ENCODE measurements around the gene LRP11.
A peak's percentile ranks its signal among the peaks of the same experiment; 100 is the strongest.
"Not testable (repeated sequence)": the region's sequence is repeated elsewhere in the genome, so short reads cannot be mapped to it uniquely, and the experiment has no call there.

LRP11 gene

DNA sequence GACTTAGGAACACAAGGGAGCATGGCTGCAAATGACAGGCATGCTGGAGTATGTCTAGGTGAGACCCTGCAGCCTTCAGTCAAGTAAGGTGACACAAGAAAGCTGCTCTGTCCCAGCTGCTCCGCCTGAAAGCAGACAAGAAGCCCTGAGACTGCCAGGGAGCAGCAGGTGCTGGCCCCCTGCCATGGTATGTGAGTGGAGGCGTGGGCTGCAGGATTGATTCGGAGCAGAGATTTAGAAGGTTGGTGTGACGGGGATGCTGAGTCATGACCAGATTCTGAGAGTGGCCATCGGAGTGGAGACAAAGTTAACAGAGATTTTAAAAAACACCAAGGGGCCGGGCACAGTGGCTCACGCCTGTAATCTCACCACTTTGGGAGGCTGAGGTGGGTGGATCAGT is 17.8 kb downstream of the LRP11 start:
- peak; percentile 4 for DNase-seq

GRCh38 chr6:149845549-149845948 is 18.6 kb downstream of the LRP11 start:
- DNase-seq, result no peak

DNA sequence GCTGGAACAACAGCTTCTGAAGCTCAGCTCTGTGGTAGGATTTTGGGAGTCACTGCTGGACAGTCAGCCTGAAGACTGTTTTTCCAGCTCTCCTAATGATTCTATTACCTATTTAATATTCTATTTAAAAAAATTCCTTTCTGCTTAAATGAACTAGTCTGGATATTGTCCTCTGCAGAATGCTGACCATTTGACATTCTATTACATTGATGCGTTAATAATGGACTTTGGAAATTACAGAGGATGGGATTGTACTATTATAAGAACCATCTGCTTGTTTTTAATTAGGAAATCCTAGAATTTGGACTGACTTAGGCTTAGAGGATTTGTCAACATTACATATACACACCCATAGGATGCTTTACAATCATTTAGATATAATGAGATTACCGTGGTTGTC is 19.7 kb downstream of the LRP11 start:
- DNase-seq, result no peak

DNA sequence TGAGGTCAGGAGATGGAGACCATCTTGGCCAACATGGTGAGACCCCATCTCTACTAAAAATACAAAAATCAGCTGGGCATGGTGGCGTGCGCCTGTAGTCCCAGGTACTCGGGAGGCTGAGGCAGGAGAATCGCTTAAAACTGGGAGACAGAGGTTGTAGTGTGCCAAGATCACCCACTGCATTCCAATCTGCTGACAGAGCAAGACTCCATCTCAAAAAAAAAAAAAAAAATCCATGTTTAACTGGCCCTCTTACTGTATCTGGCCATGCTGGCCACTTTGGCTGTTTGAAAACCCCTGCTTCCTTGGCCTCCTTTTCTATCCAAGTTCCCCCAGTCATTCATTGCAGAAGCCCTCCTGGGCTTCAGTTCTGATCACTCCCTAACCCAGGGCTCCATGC is 20.1 kb downstream of the LRP11 start:
- DNase-seq, result not testable (repeated sequence)

DNA sequence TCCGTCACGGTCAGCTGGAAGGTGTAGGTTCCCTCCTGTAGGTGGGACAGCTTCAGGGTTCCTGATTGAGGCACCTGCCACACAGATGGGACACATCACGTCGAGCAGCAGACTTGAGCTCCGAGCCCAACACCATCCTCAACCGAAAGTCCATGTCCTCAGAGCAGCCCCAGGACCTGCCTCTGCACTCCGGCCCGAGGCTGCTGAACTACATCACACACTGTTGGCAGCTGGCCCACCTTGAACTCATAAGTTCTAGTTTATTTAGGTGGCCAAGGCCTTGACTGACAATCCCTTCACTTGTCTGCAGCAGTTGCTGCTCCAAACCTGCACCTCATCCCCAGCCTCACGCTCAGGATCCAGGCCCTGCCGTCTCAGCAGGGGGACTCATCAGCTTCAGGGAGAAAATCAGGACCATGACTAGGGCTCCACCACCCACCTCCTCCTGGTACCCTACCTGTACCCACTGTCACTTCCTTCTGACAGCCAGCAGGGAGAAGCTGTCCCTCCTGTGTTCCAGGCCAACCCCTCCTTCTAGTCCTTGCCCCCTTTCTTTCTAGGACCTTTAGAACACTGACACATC is 21.0 kb downstream of the LRP11 start:
- no peak for DNase-seq

DNA sequence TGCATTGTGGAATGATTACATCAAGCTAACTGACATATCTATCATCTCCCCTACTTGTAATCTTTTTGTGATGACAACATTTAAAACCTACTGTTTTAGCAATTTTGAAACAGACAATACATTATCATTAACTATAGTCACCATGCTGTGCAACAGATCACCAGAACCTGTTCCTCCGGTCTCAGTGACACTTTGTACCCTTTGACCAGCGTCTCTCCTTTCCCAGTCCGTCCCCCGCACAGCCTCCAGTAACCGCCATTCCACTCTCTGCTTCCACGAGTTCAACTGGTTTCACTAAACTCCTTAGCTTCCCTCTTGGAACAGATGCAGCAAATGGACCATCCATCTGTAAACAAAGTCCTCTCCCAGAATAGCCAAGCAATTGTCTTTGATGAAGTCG is 21.8 kb downstream of the LRP11 start:
- no peak for DNase-seq

- DNase-seq, result peak; percentile 96
These were observed 23.6 kb downstream of the LRP11 start for GRCh38 chr6:149840345-149841075.

- peak; percentile 34 for DNase-seq
These were observed 29.4 kb downstream of the LRP11 start for GRCh38 chr6:149834513-149835481.

DNA sequence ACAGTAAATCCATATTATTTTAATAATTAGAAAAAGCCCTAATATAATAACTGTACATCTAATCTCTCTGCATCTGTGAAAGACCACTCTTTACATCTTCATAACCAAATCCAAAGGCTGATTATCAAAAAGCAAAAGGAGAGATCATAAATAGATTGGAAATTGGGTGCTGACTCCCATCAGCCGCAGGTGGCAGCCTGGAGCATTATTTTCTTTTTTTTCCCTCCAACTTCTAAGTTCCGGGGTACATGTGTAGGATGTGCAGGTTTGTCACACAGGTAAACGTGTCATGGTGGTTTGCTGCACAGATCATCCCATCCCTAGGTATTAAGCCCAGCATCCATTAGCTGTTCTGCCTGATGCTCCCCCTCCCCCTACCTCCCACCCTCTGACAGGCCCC is 30.5 kb downstream of the LRP11 start:
- no peak for DNase-seq

GRCh38 chr6:149831308-149831820 is 32.8 kb downstream of the LRP11 start:
- no peak for DNase-seq

DNA sequence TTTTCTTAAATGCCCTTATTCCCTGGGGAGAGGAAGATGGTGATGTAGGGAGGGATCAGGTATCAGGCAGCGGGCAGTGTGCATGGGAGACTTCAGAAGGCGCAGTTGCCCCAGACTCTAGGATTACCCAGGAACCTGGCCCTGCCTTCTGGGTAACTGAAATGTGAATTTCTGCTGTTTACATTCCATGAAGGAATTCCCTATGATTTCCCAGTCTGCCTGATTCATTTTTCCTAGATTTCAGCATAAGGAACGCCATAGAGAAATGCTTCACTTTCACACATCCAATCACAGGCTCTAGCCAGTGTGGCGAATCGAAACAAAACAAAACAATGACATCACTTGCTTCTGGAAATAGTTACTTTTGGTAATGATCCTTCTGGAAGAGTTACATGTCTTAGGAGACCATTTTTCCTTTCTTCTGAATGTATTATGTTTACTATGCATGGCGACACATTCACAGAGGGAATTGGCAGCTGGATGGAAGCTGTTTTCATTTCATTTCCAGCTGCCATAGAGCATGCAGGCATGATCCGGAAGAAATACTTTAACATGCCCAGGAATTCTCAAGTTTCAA is 33.3 kb downstream of the LRP11 start:
- no peak for DNase-seq

DNA sequence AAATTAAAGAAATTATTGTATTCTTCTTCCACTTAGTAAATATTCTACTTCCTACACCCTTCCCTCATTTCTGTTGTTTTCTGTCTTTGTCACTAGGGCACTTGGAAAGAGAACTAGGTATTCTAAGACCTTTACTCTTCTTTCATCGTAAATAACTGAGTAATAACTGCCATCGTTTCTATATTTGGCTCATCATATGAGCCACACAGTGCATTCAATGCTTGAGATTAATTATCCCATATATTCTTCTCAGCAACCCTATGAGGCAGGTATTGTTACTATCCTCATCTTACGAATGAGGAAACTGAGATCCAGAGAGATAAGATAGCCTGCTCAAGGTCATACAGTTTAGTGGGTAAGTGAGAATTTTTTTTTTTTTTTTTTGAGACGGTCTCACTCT is 38.9 kb downstream of the LRP11 start:
- no peak for DNase-seq

GRCh38 chr6:149823013-149823412 is 41.1 kb downstream of the LRP11 start:
- no peak for DNase-seq

DNA sequence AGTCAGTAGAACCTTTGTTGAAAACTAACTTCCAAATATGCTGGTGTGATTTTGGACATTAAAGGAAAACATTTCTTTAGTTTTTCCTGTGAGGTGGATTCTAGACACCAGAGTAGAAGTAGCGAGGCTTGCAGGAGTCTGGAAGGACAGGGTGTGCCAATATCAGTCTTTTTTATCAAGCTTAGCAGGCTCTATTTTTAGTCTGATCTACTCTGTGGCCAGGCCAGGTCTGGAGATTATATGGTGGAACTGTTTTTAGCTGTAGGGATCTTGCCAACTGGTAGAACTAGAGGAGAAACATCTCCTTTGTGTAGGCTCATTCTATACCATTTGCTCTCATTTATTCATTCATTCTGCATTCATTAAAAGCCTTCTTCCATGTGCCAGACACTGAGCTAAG is 42.7 kb downstream of the LRP11 start:
- no peak for DNase-seq

DNA sequence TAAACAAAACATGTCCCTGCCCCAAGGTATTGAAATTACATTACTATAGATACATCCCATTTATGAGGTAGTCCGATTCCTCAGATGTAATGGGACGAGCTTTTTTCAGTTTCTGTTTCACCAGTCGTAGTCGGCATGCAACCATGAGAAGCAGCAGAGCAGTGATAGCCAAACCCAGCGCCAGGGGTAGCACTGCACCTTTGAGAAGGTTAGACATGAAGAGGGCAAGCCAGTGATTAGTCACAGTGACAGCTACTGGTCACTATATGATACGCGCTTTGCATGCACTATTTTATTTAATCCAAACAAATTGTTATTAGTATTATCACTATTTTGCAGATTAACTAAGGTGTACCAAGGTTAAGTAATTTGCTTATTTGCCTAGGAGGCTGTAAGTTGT is 43.7 kb downstream of the LRP11 start:
- DNase-seq, result no peak

GRCh38 chr6:149815788-149816187 is 48.4 kb downstream of the LRP11 start:
- DNase-seq, result no peak

DNA sequence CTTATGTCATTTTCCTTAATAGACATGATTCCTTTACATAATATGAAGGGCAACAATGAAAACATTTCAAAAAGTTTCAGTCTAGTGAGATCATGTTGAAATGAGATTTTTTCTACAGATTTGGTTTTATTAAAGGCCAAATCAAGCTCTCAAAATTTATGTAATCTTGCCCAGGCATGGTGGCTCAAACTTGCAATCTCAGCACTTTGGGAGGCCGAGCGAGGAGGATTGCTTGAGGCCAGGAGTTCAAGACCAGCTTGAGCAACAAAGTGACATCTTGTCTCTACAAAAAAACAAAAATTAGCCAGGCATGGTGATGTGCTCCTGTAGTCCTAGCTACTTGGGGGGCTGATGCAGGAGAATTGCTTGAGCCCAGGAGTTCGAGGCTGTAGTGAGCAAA is 50.8 kb downstream of the LRP11 start:
- no peak for DNase-seq

DNA sequence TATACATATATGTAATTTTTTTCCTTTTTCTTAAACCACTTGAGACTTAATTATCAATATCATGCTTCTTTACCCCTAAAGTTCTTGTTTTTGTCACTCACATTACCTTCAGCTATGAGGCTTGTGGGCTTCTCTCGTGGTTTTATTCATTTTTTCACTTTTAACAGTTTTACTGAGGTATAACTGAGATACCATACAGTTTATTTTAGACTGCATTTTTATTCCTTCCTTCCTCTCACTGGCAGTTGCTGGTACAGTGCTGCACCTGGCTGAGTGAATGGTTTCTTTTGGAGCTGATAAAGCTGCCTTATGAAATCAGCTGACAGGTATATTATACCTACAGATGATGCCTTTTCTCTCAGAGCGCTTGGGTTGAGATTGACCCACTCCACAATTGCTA is 54.4 kb downstream of the LRP11 start:
- DNase-seq, result no peak

DNA sequence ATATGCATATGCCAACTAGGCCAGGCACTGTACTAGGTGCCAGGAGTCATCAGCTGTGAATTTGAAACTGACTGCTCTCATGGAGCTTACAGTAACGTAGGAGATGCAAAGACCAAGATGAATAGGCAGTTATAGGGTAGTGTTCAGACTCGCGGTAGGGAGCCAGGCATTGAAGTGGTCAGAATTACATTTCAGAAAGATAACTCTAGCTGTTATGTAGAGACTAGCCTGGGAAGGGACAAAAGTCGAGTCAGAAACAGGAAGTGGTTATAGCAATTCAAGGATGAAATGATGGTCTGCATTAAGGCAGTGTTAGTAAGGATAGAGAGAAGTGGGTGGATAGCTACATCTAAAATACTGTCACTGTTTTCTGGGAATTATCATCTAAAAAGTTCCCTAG is 58.0 kb downstream of the LRP11 start:
- DNase-seq, result no peak

DNA sequence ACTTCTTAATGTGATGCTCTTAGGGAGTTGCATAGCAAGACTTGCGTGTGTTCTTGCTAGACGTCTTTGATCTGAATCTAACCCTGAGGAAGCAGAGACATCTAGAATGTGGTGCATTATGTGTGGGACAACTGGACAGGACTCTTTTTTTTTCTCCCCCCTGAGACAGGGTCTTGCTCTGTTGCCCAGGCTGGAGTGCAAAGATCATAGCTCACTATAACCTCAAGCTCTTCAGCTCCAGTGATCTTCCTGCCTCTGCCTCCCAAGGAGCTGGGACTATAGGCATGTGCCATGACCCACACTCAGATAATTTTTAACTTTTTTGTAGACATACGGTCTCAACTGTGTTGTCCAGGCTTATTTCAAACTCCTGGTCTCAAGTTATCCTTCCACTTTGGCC is 80.6 kb downstream of the LRP11 start:
- DNase-seq, result no peak

DNA sequence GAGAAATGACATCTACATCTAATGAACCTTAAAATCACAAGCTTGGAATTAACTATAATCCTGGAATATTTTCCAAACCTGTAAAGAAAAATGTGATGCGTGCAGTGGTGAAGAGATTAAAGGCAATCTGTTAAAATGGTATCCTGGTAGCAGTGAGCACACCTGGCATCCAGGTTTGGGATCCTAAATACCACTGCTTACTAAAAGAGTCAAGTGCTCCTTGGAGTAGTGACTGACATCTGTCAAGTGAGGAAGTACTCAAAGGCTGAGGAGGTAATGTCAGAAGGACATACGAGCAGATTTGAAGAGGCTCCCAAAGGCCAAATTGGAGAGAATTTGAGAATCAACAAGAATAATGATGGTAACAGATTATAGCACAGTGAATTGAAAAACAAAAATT is 81.8 kb downstream of the LRP11 start:
- DNase-seq, result no peak

DNA sequence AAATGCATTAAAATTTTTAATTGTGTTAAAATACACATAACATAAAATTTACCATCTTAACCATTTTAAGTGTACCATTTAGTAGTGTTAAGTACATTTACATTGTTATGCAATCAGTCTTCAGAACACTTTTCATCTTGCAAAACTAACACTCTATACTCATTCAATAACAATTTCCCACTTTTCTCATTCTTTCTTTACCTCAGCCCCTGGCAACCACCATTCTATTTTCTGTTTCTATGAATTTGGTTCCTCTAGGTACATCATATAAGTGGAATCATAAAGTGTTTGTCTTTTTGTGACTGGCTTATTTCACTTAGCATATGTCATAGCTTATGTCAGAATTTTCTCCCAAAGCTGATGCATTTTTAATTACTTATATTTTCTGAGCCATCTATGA is 82.4 kb downstream of the LRP11 start:
- DNase-seq, result no peak

GRCh38 chr6:149779644-149779963 is 84.6 kb downstream of the LRP11 start:
- DNase-seq, result no peak
